Neutrophil (primary cell): Measurements from ENCODE around the gene EPGN.

Source experiments
- H3K27ac ChIP-seq: fragments of 200-600 bp; sonication (generic); 2 replicates; pipeline ENCODE4 v1.5.1; 2016; ENCODE audit warnings: mild to moderate bottlenecking, moderate library complexity
- H3K27me3 ChIP-seq: fragments of 200-600 bp; sonication (generic); 2 replicates; pipeline ENCODE4 v1.6.0; 2016; ENCODE audit warnings: mild to moderate bottlenecking
- H3K36me3 ChIP-seq: fragments of 200-600 bp; sonication (generic); 2 replicates; pipeline ENCODE4 v1.5.1; 2017
- H3K4me1 ChIP-seq, 2 experiments: fragments of 200-600 bp in 1 of 2; sonication (generic) in 1 of 2; 1 replicate in 1 of 2; 2 replicates in 1 of 2; pipeline versions ENCODE4 v1.5.1 to v1.6.1; 2013 to 2016; ENCODE audit warnings: low read depth in 1 of 2, low read length in 1 of 2, mild to moderate bottlenecking in 1 of 2, moderate library complexity in 1 of 2; ENCODE audit not compliant: control insufficient read depth in 1 of 2, insufficient read depth in 1 of 2
- H3K4me3 ChIP-seq, 2 experiments: fragments of 200-600 bp in 1 of 2; sonication (generic) in 1 of 2; 1 replicate in 1 of 2; 2 replicates in 1 of 2; pipeline ENCODE4 v1.5.1; 2013 to 2016; ENCODE audit warnings: low read depth in 1 of 2, low read length in 1 of 2, mild to moderate bottlenecking in 1 of 2, moderate library complexity in 1 of 2
- H3K9me3 ChIP-seq: fragments of 200-600 bp; sonication (generic); 2 replicates; pipeline ENCODE4 v1.5.1; 2016
- TF ChIP-seq, protein P1 (sequence below): fragments of 200-600 bp; sonication (generic); IDR thresholded peaks from 2 replicates; pipeline ENCODE4 v1.5.1; 2016; ENCODE audit warnings: antibody characterized with exemption

EPGN gene

DNA sequence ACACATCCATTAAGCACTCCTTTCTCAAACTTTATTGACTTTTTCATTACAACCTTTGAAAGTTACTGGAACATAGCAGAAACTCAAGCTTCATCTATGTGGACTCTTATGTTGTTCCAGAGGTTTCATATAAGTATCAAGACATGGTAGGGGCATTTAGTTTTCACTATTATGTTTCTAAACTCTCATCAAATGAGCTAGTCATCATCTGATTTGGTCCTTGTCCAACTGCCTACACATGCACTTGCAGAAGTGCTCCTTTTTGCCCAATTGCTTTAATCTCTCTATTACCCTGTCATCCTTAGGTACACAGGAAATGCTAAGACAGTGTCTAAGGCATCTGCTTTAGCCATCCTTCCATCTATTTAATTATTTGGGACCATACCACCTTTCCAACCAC lies 42.2 kb upstream of the EPGN start:
- no peak overlapping the region for H3K4me3 ChIP-seq
- TF ChIP-seq, protein P1, sequence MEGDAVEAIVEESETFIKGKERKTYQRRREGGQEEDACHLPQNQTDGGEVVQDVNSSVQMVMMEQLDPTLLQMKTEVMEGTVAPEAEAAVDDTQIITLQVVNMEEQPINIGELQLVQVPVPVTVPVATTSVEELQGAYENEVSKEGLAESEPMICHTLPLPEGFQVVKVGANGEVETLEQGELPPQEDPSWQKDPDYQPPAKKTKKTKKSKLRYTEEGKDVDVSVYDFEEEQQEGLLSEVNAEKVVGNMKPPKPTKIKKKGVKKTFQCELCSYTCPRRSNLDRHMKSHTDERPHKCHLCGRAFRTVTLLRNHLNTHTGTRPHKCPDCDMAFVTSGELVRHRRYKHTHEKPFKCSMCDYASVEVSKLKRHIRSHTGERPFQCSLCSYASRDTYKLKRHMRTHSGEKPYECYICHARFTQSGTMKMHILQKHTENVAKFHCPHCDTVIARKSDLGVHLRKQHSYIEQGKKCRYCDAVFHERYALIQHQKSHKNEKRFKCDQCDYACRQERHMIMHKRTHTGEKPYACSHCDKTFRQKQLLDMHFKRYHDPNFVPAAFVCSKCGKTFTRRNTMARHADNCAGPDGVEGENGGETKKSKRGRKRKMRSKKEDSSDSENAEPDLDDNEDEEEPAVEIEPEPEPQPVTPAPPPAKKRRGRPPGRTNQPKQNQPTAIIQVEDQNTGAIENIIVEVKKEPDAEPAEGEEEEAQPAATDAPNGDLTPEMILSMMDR = no peak
- H3K4me1 ChIP-seq = no peaks in the 10 kb centered on the region
- H3K36me3 ChIP-seq = no peaks in the 10 kb centered on the region
- H3K27ac ChIP-seq = no peak overlapping the region
- H3K27me3 ChIP-seq = no peaks in the 10 kb centered on the region
- no peaks in the 10 kb centered on the region for H3K9me3 ChIP-seq

GRCh38 chr4:74267998-74268606 lies 40.2 kb upstream of the EPGN start:
- Histone ChIP-seq H3K27me3 (no peaks in the 10 kb centered on the region), H3K36me3 (no peaks in the 10 kb centered on the region), H3K9me3 (no peaks in the 10 kb centered on the region), H3K4me1 (no peaks in the 10 kb centered on the region), H3K27ac (no peak overlapping the region), H3K4me3 (no peak overlapping the region)
- TF ChIP-seq, protein P1 = no peak

DNA sequence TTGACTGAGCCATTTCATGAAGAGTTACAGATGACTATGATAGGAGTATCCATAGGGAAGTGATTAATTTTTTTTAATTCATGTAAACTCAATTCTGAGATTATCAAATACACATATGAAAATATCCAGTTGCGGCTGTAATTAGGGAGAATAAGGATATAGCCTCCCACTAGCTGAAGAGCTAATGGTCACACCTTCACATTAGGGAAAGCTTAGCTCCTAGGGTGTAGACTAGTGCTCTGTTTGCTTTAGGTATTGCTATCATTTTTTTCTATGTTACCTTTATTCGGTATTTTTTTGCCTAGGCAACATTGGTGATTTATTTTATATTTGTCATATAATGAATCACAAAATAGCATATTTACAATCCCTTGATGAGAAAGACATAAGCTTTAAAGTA lies 39.6 kb upstream of the EPGN start:
- Histone ChIP-seq H3K9me3 (no peaks in the 10 kb centered on the region), H3K4me1 (no peaks in the 10 kb centered on the region), H3K36me3 (no peaks in the 10 kb centered on the region), H3K27ac (no peak overlapping the region), H3K27me3 (no peaks in the 10 kb centered on the region), H3K4me3 (no peak overlapping the region)
- TF ChIP-seq, protein P1 = no peak

- H3K4me1 ChIP-seq = no peaks in the 10 kb centered on the region
- H3K36me3 ChIP-seq = no peaks in the 10 kb centered on the region
- TF ChIP-seq, protein P1 = no peak
- H3K4me3 ChIP-seq = no peak overlapping the region
- H3K27ac ChIP-seq = no peak overlapping the region
- H3K27me3 ChIP-seq = no peaks in the 10 kb centered on the region
- no peaks in the 10 kb centered on the region for H3K9me3 ChIP-seq
Observed at GRCh38 chr4:74278490-74278889, 29.8 kb upstream of the EPGN start.

DNA sequence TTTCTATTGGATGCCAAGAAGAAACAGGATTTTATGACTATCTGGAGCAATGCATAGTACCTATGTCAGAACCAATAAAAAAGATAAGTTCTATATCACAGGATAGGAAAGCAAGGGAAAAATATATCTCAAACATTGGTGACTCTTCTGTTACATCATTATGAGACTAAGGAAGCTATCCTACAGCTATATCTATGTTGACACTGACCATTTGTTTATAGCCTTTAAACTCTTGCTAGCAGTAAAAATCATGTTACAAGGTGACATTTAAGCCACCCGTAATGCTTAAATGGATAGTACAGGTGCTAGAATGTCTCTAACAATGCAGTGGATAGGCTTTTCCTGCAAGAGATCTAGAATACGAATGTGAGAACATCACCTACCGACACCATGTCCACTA lies 28.6 kb upstream of the EPGN start:
- Histone ChIP-seq H3K27ac (no peak overlapping the region), H3K4me1 (no peaks in the 10 kb centered on the region), H3K36me3 (no peaks in the 10 kb centered on the region), H3K27me3 (no peaks in the 10 kb centered on the region), H3K4me3 (no peak overlapping the region), H3K9me3 (no peaks in the 10 kb centered on the region)
- TF ChIP-seq, protein P1 = no peak

DNA sequence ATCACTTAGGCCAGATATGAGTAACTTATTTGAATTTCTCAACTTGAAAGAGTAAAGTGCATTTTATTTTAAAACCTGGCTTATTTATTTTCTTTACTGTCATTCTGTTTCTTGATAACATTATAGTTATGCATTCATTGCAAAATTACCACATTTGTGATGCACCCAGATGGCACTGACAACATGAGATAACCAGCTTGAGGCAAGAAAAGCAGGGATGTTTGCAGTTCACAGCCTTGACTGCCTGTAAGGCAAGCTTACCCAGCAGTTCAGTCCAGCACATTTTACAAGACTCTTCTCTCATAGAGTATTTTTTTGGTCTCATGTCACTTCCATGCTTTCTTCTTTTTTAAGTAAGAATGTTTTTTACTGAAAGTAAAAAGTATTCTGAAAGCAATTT lies 25.3 kb upstream of the EPGN start:
- Histone ChIP-seq H3K27ac (no peak overlapping the region), H3K9me3 (no peaks in the 10 kb centered on the region), H3K27me3 (no peaks in the 10 kb centered on the region), H3K4me1 (no peaks in the 10 kb centered on the region), H3K4me3 (no peak overlapping the region), H3K36me3 (no peaks in the 10 kb centered on the region)
- TF ChIP-seq, protein P1 = no peak
